DOHH2 (cell line): ENCODE data around the gene STMN3.

ENCODE experiments used
- CTCF ChIP-seq: fragments of 200-600 bp; sonication (generic); IDR thresholded peaks from one replicate; pipeline ENCODE4 v1.5.1; 2014; ENCODE audit warnings: antibody characterized with exemption, mild to moderate bottlenecking, low read depth, low read length; ENCODE audit not compliant: poor library complexity, severe bottlenecking
- EZH2phosphoT487 ChIP-seq: fragments of 200-600 bp; sonication (generic); IDR thresholded peaks from 2 replicates; pipeline ENCODE4 v1.6.1; 2017; ENCODE audit warnings: borderline replicate concordance, mild to moderate bottlenecking, antibody characterized with exemption, low read length, moderate library complexity, mixed read lengths

GRCh38 chr20:63653974-63654668, 897 bp upstream of the STMN3 start:
- TF ChIP-seq CTCF (no peak), EZH2phosphoT487 (no peak)
